ENCODE measurements around the gene CEP57L1. TPM values are rescaled to one million over a fixed set of nuclear protein-coding genes. Genes with fewer than 3 reads are reported as not detected.
"Not testable (repeated sequence)": the region's sequence is repeated elsewhere in the genome, so short reads cannot be mapped to it uniquely, and the experiment has no call there.

The CEP57L1 gene
- total RNA-seq, 6 donors from 2014 or later, result 6.8 to 34.6 (median 12.8) TPM

GRCh38 chr6:109081026-109081425 is 14.3 kb upstream of the CEP57L1 start:
- no peaks in the 10 kb centered on the region for H3K27me3 ChIP-seq
- H3K4me3 ChIP-seq, result no peak overlapping the region
- H3K9me3 ChIP-seq, result no peaks in the 10 kb centered on the region
- no peak for DNase-seq
- no peak for TF ChIP-seq POLR2A (IDR thresholded peaks at IDR 0.05)
- no peak for TF ChIP-seq POLR2AphosphoS5 (IDR thresholded peaks at IDR 0.05)
- no peak for TF ChIP-seq CTCF (IDR thresholded peaks at IDR 0.05)
- no peaks in the 10 kb centered on the region for H3K36me3 ChIP-seq
- no peak for ATAC-seq (ENCODE audit: low FRiP score in 2 of 2)
- H3K4me1 ChIP-seq, result peaks cover 0 to 7% (median 4%) of the 10 kb centered on the region in 4 donors
- no peak overlapping the region for H3K27ac ChIP-seq
- 71 to 79% methylated on average over 1 of the region's 1 CpG for WGBS, 2 donors

DNA sequence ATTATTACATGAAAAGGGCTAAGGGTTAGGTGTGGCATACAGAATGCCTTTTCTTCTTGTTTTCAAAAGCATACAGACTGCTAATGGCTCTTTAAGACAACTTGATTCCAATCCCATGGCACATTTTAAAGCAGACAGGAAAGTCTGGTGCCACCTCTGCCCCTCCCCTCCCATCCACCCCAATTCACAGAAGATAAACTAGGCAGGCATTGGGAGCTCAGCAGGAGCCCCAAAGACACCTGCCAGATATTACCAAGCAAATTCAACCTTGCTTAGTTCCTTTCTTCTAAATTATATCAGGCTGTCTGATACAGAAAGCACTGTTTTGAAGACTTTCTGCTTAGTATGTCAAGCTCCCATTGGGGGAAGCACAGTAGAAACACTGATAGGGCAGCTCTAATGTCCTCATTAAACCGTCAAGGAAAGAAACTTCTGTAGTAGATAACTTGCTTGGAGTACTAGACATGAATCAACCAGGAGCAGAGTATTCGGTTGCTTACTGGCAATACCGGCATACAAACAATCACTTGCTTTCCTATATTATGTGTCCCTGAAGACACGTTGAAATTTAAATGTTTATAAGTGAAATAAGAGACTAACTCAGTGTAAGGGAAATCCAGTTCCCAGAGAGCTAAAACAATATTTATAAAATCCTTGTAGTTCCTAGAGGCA is 13.7 kb upstream of the CEP57L1 start:
- no peak overlapping the region for H3K27ac ChIP-seq

DNA sequence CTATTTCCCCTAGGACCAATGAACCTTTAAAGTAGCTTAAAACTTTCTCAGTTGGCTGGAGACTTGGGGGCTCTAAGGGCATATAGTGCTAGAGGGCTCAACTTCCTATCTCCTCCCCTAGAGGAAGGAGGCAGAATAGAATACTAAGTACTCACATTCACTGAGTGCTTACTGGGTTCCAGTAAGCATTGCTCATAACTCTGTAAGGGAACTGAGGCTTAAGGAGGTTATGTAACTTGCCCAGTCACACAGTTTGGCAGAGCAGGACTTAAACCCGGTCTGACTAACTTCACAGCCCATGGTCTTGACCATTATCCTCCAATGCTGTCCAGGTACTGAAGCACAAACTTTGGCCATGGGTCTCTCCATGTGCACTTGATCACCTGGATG is 13.1 kb upstream of the CEP57L1 start:
- no peak overlapping the region for H3K27ac ChIP-seq
- no peak overlapping the region for H3K4me3 ChIP-seq
- H3K9me3 ChIP-seq, result no peaks in the 10 kb centered on the region
- TF ChIP-seq CTCF (IDR thresholded peaks at IDR 0.05) (peak in 2 of 6 experiments; percentile 13 to 21), EP300 (IDR thresholded peaks at IDR 0.05) (no peak), POLR2A (IDR thresholded peaks at IDR 0.05) (no peak), POLR2AphosphoS5 (IDR thresholded peaks at IDR 0.05) (no peak)
- H3K4me1 ChIP-seq, result peaks cover 0 to 7% (median 4%) of the 10 kb centered on the region in 4 donors
- ATAC-seq (ENCODE audit: low FRiP score in 2 of 2), result peak in 1 of 2 donors; percentile 72
- H3K27me3 ChIP-seq, result no peaks in the 10 kb centered on the region
- 83% methylated on average over 1 of the region's 1 CpG; no CpG with 5 or more reads in 1 of the 2 donors for WGBS, 2 donors
- no peak for DNase-seq
- H3K36me3 ChIP-seq, result no peaks in the 10 kb centered on the region

More for the DNA sequence above, 13.7 kb upstream of the CEP57L1 start:
- Histone ChIP-seq H3K36me3 (no peaks in the 10 kb centered on the region), H3K27me3 (no peaks in the 10 kb centered on the region), H3K9me3 (no peaks in the 10 kb centered on the region), H3K4me3 (no peak overlapping the region), H3K4me1 (peaks cover 0 to 7% (median 4%) of the 10 kb centered on the region in 4 donors)
- 76 to 82% methylated on average over 4 of the region's 4 CpGs for WGBS, 2 donors
- TF ChIP-seq POLR2AphosphoS5 (IDR thresholded peaks at IDR 0.05), result no peak
- no peak for TF ChIP-seq EP300 (IDR thresholded peaks at IDR 0.05)
- TF ChIP-seq POLR2A (IDR thresholded peaks at IDR 0.05), result no peak
- TF ChIP-seq CTCF (IDR thresholded peaks at IDR 0.05), result no peak
- ATAC-seq (ENCODE audit: low FRiP score in 2 of 2) (no peak), DNase-seq (no peak)

- ATAC-seq (ENCODE audit: low FRiP score in 2 of 2), result no peak
- no peaks in the 10 kb centered on the region for H3K27me3 ChIP-seq
- no peaks in the 10 kb centered on the region for H3K9me3 ChIP-seq
- H3K4me3 ChIP-seq, result no peak overlapping the region
- H3K27ac ChIP-seq, result no peak overlapping the region
- DNase-seq, result no peak
- no peaks in the 10 kb centered on the region for H3K36me3 ChIP-seq
- WGBS, 2 donors, result 81 to 83% methylated on average over 1 of the region's 1 CpG
- TF ChIP-seq POLR2A (IDR thresholded peaks at IDR 0.05) (no peak), EP300 (IDR thresholded peaks at IDR 0.05) (no peak), CTCF (IDR thresholded peaks at IDR 0.05) (no peak), POLR2AphosphoS5 (IDR thresholded peaks at IDR 0.05) (no peak)
- H3K4me1 ChIP-seq, result peaks cover 0 to 7% (median 4%) of the 10 kb centered on the region in 4 donors
These were observed 11.7 kb upstream of the CEP57L1 start for GRCh38 chr6:109083657-109084056.

DNA sequence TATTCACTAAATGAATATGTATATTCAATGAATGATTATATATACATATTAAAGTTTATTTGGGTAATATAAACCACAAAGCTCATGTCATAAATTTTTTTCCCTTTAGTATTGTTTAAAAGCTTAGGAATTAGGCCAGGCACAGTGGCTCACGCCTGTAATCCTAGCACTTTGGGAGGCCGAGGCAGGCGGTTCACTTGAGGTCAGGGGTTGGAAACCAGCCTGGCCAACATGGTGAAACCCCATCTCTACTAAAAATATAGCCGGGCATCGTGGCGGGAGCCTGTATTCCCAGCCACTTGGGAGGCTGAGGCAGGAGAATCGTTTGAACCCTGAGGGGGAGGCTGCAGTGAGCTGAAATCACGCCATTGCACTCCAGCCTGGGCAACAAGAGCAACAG is 11.2 kb upstream of the CEP57L1 start:
- not testable (repeated sequence) for H3K4me1 ChIP-seq; H3K36me3 ChIP-seq; H3K4me3 ChIP-seq; H3K9me3 ChIP-seq; ATAC-seq (ENCODE audit: low FRiP score in 2 of 2); H3K27ac ChIP-seq; DNase-seq; H3K27me3 ChIP-seq
- 94 to 97% methylated on average over 8 of the region's 8 CpGs for WGBS, 2 donors

All from upper lobe of left lung (tissue), 6 donors.